Suprapubic skin (tissue), 3 donors: ENCODE data around the gene MAML2.

ENCODE experiments used
- CTCF ChIP-seq, 2 donors: fragments of 200-600 bp in 1 of 2; fragments of 450-650 bp in 1 of 2; sonication (generic) in 1 of 2; IDR thresholded peaks; one replicate each; pipeline ENCODE4 v1.5.1; 2016 to 2019; ENCODE audit warnings: antibody characterized with exemption in 2 of 2, mild to moderate bottlenecking in 1 of 2, moderate library complexity in 1 of 2
- POLR2A ChIP-seq, 2 donors: fragments of 450-650 bp; IDR thresholded peaks; one replicate each; pipeline ENCODE4 v1.6.1; 2017; ENCODE audit warnings: antibody characterized with exemption in 2 of 2, mild to moderate bottlenecking in 2 of 2, moderate library complexity in 2 of 2

GRCh38 chr11:96271777-96272176 is 71.2 kb downstream of the MAML2 start:
- TF ChIP-seq CTCF (IDR thresholded peaks at IDR 0.05) = no peak
- TF ChIP-seq POLR2A (IDR thresholded peaks at IDR 0.05) = no peak
